Astrocyte (in vitro differentiated cells and primary cell): Measurements from ENCODE around the gene HENMT1.

Experiments
- CTCF ChIP-seq: IDR thresholded peaks from 2 replicates; pipeline ENCODE4 v1.5.1; 2011; ENCODE audit warnings: low read depth, mild to moderate bottlenecking, inconsistent platforms, low read length, moderate library complexity; ENCODE audit not compliant: insufficient read depth
- EZH2 ChIP-seq: IDR thresholded peaks from 2 replicates; pipeline ENCODE4 v1.6.1; 2012; ENCODE audit warnings: mild to moderate bottlenecking, low read length, inconsistent platforms; ENCODE audit not compliant: insufficient read depth

GRCh38 chr1:108611984-108612383 is 48.9 kb downstream of the HENMT1 start:
- TF ChIP-seq CTCF (no peak), EZH2 (no peak)
